ENCODE measurements around the gene SH3BP1.
A peak's percentile ranks its signal among the peaks of the same experiment; 100 is the strongest.

The SH3BP1 gene

DNA sequence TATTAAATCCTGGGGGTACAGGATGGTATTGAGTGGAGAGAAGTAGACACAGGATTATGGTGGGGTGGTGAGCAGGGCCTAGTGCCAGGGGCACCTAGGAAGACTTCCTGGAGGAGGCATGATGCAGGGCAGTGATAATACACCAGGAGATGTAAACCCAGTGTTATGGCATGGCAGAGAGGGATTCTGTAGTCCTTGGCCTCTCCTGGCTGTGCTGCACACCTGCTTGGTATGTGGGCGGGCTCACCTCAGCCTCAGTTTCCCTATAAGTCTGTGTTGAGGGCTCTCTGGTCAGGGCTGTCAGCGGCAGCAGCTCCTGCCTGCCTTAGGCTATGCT, 21.2 kb downstream of the SH3BP1 start:
- DNase-seq, result no peak

GRCh38 chr22:37661160-37661924, 21.9 kb downstream of the SH3BP1 start:
- peak; percentile 55 for DNase-seq

GRCh38 chr22:37662039-37662438, 22.6 kb downstream of the SH3BP1 start:
- DNase-seq, result no peak

DNA sequence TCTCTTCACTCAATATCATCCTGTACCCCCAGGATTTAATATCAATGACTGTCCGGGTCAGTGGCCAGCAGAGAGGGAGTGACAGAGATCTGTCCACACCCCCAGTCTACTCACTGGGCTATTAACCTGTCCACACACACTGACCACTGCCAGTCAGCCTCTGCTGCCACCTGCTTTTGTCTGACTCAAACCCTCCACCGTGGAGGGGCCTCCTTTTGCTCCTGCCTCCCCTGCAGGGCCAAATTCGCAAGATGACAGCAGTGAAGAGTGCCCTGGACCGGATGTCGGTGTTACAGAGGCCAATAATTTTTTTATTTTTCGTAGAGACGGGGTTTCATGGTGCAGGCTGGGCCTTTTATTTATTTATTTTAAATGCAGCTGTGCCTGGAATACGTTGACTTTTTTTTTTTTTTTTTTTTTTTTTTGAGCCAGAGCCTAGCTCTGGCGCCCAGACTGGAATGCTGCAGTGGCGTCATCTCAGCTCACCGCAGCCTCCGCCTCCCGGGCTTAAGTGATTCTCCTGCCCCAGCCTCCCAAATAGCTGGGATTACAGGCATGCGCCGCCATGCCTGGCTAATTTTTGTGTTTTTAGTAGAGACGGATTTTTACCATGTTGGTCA, 24.2 kb downstream of the SH3BP1 start:
- DNase-seq, result no peak

GRCh38 chr22:37664249-37665101, 25.0 kb downstream of the SH3BP1 start:
- DNase-seq, result no peak

GRCh38 chr22:37665487-37665886, 26.0 kb downstream of the SH3BP1 start:
- no peak for DNase-seq

GRCh38 chr22:37669586-37669985, 30.1 kb downstream of the SH3BP1 start:
- DNase-seq, result no peak

DNA sequence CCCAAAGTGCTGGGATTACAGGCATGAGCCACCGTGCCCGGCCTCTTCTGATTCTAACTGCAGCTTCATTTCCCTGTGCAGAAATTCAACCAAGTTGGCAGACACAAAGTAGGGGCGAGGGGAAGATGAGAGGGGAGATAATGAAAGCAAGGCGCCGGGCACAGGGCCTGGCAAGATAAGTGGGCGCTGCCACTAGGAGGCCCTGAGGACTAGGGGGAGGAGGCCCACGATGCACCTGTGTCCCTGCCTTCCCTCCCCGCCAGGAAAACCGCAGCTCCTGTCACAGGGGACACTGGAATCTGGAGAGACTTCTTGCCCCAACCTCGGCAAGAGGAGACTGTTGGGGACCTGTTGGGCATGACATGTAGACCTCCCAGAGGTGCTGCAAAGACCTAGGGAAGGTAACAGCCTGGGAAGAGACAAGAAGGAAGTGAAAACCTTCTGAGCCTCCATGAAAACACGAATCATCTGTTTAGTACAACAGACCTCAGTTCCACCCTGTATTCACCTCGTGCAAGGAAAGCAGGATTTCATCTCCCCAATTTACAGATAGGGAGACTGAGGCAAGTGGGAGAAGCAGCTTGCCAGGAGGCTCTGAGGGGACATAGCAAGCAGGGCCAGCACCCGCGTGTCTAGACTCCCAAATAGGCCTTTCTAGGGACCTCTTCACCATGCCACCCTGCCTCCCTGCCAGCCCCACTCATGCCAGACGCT, 32.9 kb downstream of the SH3BP1 start:
- no peak for DNase-seq

- no peak for DNase-seq
Measured at GRCh38 chr22:37672920-37673455, 33.5 kb downstream of the SH3BP1 start.

- no peak for DNase-seq
Measured at GRCh38 chr22:37674248-37674647, 34.8 kb downstream of the SH3BP1 start.

DNA sequence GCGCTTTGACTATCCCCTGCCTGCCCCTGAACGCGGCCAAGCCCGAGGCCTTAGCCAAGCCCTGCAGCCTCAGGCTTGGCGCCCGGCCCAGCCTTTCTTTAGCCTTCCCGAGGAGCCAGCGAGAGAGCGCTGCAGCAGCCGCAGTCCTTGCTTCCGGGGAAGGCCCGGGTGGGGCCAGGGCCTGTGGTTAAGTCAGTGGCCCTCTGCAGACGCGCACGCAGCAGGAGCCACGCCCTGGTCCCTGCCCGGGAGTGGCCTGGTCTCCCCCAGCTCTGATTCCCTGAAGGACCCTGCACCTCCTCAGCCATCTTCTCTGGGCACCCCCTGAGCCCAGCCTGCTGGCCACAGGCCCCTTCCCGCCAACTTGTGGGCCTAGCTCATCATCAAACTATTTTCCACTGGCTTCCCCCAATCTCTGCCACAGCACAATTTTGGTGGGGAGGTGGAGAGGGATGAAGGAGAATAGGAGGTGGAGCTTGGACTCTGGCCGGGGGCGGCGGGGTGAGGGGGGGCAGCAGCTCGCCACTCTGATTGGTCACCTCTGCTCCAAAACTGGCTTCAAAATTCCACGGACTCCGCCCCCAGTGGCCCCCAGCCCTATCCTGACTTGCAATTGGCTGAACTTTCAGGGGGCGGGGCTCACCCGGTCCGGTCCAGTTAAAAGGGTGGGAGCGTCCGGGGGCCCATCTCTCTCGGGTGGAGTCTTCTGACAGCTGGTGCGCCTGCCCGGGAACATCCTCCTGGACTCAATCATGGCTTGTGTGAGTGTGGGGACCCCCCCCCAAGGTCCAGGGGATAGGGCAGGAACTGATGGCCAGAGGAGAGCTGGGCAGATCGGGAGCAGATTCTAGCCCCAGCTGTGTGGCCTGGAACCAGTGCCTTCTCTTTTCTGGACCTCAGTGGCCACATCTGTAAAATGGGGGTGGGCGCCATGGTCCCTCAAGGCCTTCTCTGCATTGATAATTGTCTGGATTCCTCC, 35.8 kb downstream of the SH3BP1 start, which contains the start of gene LGALS1:
TSS of gene LGALS1 (plus strand) at position 686 of the 979 bp plus-strand sequence. CDS start at position 753, 67 bp downstream.
- DNase-seq, result peak; percentile 39

DNA sequence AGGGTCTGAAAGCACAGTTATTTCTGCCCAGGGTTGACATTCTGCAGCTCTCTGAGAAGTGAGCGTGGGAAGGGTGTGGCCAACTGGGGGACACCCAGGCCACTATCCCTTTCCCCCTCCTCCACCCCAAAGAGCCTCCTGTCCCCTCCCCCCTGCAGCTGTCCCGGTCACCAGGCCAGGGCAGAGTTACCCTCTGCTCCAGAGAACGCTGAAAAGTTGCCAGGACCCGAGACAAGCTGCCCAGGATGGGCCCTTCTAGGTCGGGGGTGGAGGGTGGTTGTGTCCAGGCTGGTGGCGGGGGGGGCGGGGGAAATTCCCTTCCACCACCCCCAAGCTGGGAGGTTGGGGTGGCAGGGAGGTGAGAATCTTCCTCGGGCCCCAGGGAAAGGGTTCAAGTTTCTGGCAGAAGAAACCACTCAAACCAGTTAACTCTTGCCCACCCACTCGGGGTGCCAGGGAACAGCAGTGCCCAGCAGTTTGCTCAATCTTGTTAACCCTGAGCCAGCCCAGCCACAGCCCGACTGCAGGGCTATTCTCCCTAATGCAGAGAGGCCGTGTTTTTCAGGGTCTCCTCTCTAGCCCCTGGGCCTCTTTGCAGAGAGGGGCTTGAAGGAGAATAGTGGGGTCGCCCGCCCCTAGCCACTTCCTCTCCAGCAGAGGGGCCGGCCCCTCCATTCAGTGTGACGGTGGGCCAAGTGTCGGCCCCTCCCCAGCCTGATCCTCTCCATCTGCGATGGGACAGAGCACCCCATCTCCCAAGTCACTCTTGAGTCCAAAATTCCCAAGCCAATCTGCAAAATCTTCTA, 36.7 kb downstream of the SH3BP1 start:
- DNase-seq, result no peak

- peak; percentile 78 for DNase-seq
Measured at GRCh38 chr22:37676736-37677492, 37.4 kb downstream of the SH3BP1 start.

GRCh38 chr22:37677493-37677974, 38.1 kb downstream of the SH3BP1 start:
- DNase-seq, result no peak

DNA sequence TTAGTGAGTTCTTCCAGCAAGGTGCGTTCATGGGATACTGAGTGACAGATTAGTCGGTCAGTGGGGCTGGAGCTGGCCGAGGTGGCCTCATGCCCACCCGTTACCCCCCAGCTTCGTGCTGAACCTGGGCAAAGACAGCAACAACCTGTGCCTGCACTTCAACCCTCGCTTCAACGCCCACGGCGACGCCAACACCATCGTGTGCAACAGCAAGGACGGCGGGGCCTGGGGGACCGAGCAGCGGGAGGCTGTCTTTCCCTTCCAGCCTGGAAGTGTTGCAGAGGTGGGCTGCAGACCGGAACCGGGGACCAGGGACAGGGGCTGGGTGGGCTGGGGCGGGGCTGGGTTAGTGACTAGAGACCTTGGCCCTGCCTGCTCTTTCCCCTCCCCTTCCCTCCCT, 38.9 kb downstream of the SH3BP1 start:
- no peak for DNase-seq

DNA sequence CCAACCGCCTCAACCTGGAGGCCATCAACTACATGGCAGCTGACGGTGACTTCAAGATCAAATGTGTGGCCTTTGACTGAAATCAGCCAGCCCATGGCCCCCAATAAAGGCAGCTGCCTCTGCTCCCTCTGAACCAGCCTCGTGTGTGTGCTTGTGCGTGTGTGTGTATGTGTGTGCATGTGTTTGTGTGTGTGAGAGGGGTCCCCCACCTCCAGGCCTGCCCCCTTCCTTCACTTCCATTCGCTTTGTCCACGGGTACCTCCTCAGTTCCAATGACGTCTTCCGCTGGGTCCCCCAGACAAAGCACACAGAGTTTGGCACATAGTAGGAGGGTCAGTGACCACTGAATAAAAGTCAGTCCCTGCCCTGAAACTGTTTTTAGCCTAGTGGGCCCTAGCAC, 40.2 kb downstream of the SH3BP1 start:
- DNase-seq, result no peak

GRCh38 chr22:37680191-37680851, 40.9 kb downstream of the SH3BP1 start:
- no peak for DNase-seq

DNA sequence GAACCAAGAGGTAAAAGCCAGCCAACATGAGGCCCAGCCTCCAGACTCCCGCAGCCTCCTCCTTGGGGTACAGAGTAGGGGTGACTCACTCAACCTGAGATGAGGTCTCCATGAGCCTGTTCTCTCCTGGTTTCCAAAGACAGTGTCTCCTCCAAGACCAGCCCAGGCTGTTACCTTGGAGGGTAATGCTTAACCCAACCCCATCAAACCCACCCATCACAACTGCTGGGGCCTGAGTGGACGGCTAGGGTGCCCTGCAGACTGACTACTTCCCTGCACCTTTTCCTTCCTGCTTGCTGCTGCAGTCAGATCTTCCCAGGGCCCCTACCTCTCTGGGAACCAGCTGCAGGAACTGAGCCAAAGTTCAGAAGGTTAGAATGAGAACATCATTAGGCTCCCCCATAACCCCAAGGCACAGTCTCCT, 41.5 kb downstream of the SH3BP1 start:
- no peak for DNase-seq

GRCh38 chr22:37681556-37682049, 42.1 kb downstream of the SH3BP1 start:
- DNase-seq, result peak; percentile 54
